HEK293 (cell line): ENCODE data around the gene KCNMA1.

Experiments
- CTCF ChIA-PET: fragments of 350-600 bp; formaldehyde crosslinking; extraction: SDS; loops from one replicate; lab custom pipeline; 2021; ENCODE audit warnings: antibody characterized with exemption; lab: Yijun Ruan, JAX
- POLR2A ChIA-PET: fragments of 300-600 bp; formaldehyde crosslinking; extraction: SDS; loops from one replicate; lab custom pipeline; 2020; ENCODE audit warnings: antibody characterized with exemption, inconsistent platforms; lab: Yijun Ruan, JAX
- H3K27ac ChIP-seq: fragments of 200-500 bp; sonication (Bioruptor generic); 2 replicates; pipeline ENCODE4 v1.5.1; 2014; ENCODE audit warnings: low read depth, low read length, control low read depth, inconsistent platforms; ENCODE audit errors: extremely low read depth
- H3K36me3 ChIP-seq, 2 experiments: fragments of 200-500 bp in 1 of 2; sonication (Bioruptor generic) in 1 of 2; 1 replicate in 1 of 2; 2 replicates in 1 of 2; pipeline ENCODE4 v1.5.1; 2014 to 2017; ENCODE audit warnings: inconsistent platforms in 2 of 2, low read length in 2 of 2; ENCODE audit not compliant: control insufficient read depth in 2 of 2, insufficient read depth in 1 of 2
- H3K4me1 ChIP-seq: fragments of 200-500 bp; sonication (Bioruptor generic); 2 replicates; pipeline ENCODE4 v1.5.1; 2014; ENCODE audit warnings: mild to moderate bottlenecking, low read length, inconsistent platforms; ENCODE audit not compliant: control insufficient read depth, insufficient read depth
- H3K4me3 ChIP-seq: 2 replicates; pipeline ENCODE4 v1.5.1; 2011; ENCODE audit warnings: low read depth, mild to moderate bottlenecking, control low read depth, low read length, moderate library complexity
- H3K9me3 ChIP-seq: fragments of 200-500 bp; sonication (Bioruptor generic); 2 replicates; pipeline ENCODE4 v1.5.1; 2014; ENCODE audit warnings: low read depth, low read length, inconsistent platforms; ENCODE audit not compliant: control insufficient read depth, insufficient read depth
- SP3 ChIP-seq: fragments of 450-650 bp; formaldehyde crosslinking; IDR thresholded peaks from 2 replicates; pipeline ENCODE4 v1.5.1; 2016; ENCODE audit warnings: missing biosample characterization, missing genetic modification characterization
- ZBTB1 ChIP-seq: fragments of 450-650 bp; formaldehyde crosslinking; IDR thresholded peaks from 2 replicates; pipeline ENCODE4 v1.5.1; 2016; ENCODE audit warnings: missing biosample characterization, missing genetic modification characterization
- ZBTB20 ChIP-seq: fragments of 450-650 bp; formaldehyde crosslinking; IDR thresholded peaks from 2 replicates; pipeline ENCODE4 v1.5.1; 2016; ENCODE audit warnings: missing biosample characterization, missing genetic modification characterization
- ZBTB48 ChIP-seq: fragments of 450-650 bp; formaldehyde crosslinking; IDR thresholded peaks from 2 replicates; pipeline ENCODE4 v1.5.1; 2016; ENCODE audit warnings: missing biosample characterization, missing genetic modification characterization
- ZFP3 ChIP-seq: fragments of 450-650 bp; formaldehyde crosslinking; IDR thresholded peaks from 2 replicates; pipeline ENCODE4 v1.5.1; 2016; ENCODE audit warnings: low read depth, missing biosample characterization, missing genetic modification characterization
- ZNF133 ChIP-seq: fragments of 450-650 bp; formaldehyde crosslinking; IDR thresholded peaks from 2 replicates; pipeline ENCODE4 v1.5.1; 2016; ENCODE audit warnings: missing biosample characterization, missing genetic modification characterization
- ZNF146 ChIP-seq: fragments of 450-650 bp; formaldehyde crosslinking; IDR thresholded peaks from 2 replicates; pipeline ENCODE4 v1.5.1; 2016; ENCODE audit warnings: missing biosample characterization, missing genetic modification characterization
- ZNF175 ChIP-seq: fragments of 450-650 bp; formaldehyde crosslinking; IDR thresholded peaks from 2 replicates; pipeline ENCODE4 v1.5.1; 2016; ENCODE audit warnings: missing biosample characterization, missing genetic modification characterization
- ZNF24 ChIP-seq: fragments of 450-650 bp; formaldehyde crosslinking; IDR thresholded peaks from 2 replicates; pipeline ENCODE4 v1.5.1; 2016; ENCODE audit warnings: missing biosample characterization, missing genetic modification characterization
- ZNF292 ChIP-seq: fragments of 450-650 bp; formaldehyde crosslinking; IDR thresholded peaks from 2 replicates; pipeline ENCODE4 v1.5.1; 2016; ENCODE audit warnings: low read depth, missing biosample characterization, missing genetic modification characterization, borderline replicate concordance
- ZNF354C ChIP-seq: fragments of 450-650 bp; formaldehyde crosslinking; IDR thresholded peaks from 2 replicates; pipeline ENCODE4 v1.5.1; 2016; ENCODE audit warnings: missing biosample characterization, missing genetic modification characterization, low read depth, borderline replicate concordance
- ZNF391 ChIP-seq: fragments of 450-650 bp; formaldehyde crosslinking; IDR thresholded peaks from 2 replicates; pipeline ENCODE4 v1.5.1; 2016; ENCODE audit warnings: low read depth, missing biosample characterization, missing genetic modification characterization, borderline replicate concordance
- ZNF416 ChIP-seq: fragments of 450-650 bp; formaldehyde crosslinking; IDR thresholded peaks from 2 replicates; pipeline ENCODE4 v1.5.1; 2016; ENCODE audit warnings: missing biosample characterization, missing genetic modification characterization
- ZNF48 ChIP-seq: fragments of 450-650 bp; formaldehyde crosslinking; IDR thresholded peaks from 2 replicates; pipeline ENCODE4 v1.5.1; 2016; ENCODE audit warnings: missing biosample characterization, missing genetic modification characterization
- ZNF548 ChIP-seq: fragments of 450-650 bp; formaldehyde crosslinking; IDR thresholded peaks from 2 replicates; pipeline ENCODE4 v1.5.1; 2016; ENCODE audit warnings: missing biosample characterization, missing genetic modification characterization
- ZNF549 ChIP-seq: fragments of 450-650 bp; IDR thresholded peaks from 2 replicates; pipeline ENCODE4 v1.5.1; 2018; ENCODE audit warnings: missing biosample characterization, missing genetic modification characterization, mild to moderate bottlenecking, inconsistent platforms, moderate library complexity
- ZNF560 ChIP-seq: fragments of 450-650 bp; formaldehyde crosslinking; IDR thresholded peaks from 2 replicates; pipeline ENCODE4 v1.5.1; 2017; ENCODE audit warnings: missing biosample characterization, missing genetic modification characterization, borderline replicate concordance
- ZNF596 ChIP-seq: fragments of 450-650 bp; IDR thresholded peaks from 2 replicates; pipeline ENCODE4 v1.5.0; 2018; ENCODE audit warnings: missing biosample characterization, mild to moderate bottlenecking, missing genetic modification characterization, moderate library complexity
- ZNF785 ChIP-seq: fragments of 450-650 bp; formaldehyde crosslinking; IDR thresholded peaks from 2 replicates; pipeline ENCODE4 v1.5.1; 2016; ENCODE audit warnings: missing biosample characterization, missing genetic modification characterization
- ZNF830 ChIP-seq: fragments of 450-650 bp; IDR thresholded peaks from 2 replicates; pipeline ENCODE4 v1.5.0; 2018; ENCODE audit warnings: missing biosample characterization, missing genetic modification characterization, low read depth, mild to moderate bottlenecking, moderate library complexity
- TF ChIP-seq, protein P1 (sequence below): fragments of 450-650 bp; IDR thresholded peaks from 2 replicates; pipeline ENCODE4 v1.5.1; 2018; ENCODE audit warnings: missing biosample characterization, missing genetic modification characterization
- TF ChIP-seq, protein P2 (sequence below): fragments of 450-650 bp; formaldehyde crosslinking; IDR thresholded peaks from 2 replicates; pipeline ENCODE4 v1.5.1; 2016; ENCODE audit warnings: missing biosample characterization, missing genetic modification characterization
- TF ChIP-seq, protein P3 (sequence below): fragments of 450-650 bp; formaldehyde crosslinking; IDR thresholded peaks from 2 replicates; pipeline ENCODE4 v1.5.1; 2017; ENCODE audit warnings: missing biosample characterization, missing genetic modification characterization
- TF ChIP-seq, protein P4 (sequence below): fragments of 450-650 bp; formaldehyde crosslinking; IDR thresholded peaks from 2 replicates; pipeline ENCODE4 v1.5.1; 2016; ENCODE audit warnings: missing biosample characterization, missing genetic modification characterization
- TF ChIP-seq, protein P5 (sequence below): fragments of 450-650 bp; formaldehyde crosslinking; IDR thresholded peaks from 2 replicates; pipeline ENCODE4 v1.5.1; 2016; ENCODE audit warnings: missing biosample characterization, missing genetic modification characterization

KCNMA1 gene

DNA sequence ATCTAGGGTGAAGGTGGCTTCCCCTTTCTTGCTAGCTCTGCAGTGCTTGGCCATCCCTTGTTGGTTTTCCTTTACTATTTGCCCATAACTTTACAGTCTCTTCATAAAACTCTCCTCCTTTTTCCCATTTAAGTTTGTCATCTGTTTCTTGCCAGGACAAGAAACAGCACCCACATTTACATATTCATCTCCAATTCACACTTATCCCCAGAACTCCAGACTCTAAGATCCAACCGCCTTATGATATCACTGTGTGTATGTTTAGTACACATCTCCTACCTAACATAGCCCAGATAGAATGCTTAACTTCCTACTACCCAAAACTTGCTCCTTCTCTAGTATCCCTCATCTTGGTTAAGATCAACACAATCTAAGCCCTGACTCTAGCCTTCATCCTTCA, 622.2 kb downstream of the KCNMA1 start (continued):
- TF ChIP-seq, protein P1, sequence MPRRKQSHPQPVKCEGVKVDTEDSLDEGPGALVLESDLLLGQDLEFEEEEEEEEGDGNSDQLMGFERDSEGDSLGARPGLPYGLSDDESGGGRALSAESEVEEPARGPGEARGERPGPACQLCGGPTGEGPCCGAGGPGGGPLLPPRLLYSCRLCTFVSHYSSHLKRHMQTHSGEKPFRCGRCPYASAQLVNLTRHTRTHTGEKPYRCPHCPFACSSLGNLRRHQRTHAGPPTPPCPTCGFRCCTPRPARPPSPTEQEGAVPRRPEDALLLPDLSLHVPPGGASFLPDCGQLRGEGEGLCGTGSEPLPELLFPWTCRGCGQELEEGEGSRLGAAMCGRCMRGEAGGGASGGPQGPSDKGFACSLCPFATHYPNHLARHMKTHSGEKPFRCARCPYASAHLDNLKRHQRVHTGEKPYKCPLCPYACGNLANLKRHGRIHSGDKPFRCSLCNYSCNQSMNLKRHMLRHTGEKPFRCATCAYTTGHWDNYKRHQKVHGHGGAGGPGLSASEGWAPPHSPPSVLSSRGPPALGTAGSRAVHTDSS (tag by site-specific recombination) = no peak
- TF ChIP-seq, protein P2, sequence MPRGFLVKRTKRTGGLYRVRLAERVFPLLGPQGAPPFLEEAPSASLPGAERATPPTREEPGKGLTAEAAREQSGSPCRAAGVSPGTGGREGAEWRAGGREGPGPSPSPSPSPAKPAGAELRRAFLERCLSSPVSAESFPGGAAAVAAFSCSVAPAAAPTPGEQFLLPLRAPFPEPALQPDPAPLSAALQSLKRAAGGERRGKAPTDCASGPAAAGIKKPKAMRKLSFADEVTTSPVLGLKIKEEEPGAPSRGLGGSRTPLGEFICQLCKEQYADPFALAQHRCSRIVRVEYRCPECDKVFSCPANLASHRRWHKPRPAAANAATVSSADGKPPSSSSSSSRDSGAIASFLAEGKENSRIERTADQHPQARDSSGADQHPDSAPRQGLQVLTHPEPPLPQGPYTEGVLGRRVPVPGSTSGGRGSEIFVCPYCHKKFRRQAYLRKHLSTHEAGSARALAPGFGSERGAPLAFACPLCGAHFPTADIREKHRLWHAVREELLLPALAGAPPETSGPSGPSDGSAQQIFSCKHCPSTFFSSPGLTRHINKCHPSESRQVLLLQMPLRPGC (tag by site-specific recombination) = no peak
- TF ChIP-seq ZNF560 (no peak), ZNF549 (tag by site-specific recombination) (no peak), ZNF416 (tag by site-specific recombination) (no peak), ZNF596 (tag by site-specific recombination) (no peak), ZNF354C (tag by site-specific recombination) (no peak)
- TF ChIP-seq, protein P3, sequence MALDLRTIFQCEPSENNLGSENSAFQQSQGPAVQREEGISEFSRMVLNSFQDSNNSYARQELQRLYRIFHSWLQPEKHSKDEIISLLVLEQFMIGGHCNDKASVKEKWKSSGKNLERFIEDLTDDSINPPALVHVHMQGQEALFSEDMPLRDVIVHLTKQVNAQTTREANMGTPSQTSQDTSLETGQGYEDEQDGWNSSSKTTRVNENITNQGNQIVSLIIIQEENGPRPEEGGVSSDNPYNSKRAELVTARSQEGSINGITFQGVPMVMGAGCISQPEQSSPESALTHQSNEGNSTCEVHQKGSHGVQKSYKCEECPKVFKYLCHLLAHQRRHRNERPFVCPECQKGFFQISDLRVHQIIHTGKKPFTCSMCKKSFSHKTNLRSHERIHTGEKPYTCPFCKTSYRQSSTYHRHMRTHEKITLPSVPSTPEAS (tag by site-specific recombination) = no peak

DNA sequence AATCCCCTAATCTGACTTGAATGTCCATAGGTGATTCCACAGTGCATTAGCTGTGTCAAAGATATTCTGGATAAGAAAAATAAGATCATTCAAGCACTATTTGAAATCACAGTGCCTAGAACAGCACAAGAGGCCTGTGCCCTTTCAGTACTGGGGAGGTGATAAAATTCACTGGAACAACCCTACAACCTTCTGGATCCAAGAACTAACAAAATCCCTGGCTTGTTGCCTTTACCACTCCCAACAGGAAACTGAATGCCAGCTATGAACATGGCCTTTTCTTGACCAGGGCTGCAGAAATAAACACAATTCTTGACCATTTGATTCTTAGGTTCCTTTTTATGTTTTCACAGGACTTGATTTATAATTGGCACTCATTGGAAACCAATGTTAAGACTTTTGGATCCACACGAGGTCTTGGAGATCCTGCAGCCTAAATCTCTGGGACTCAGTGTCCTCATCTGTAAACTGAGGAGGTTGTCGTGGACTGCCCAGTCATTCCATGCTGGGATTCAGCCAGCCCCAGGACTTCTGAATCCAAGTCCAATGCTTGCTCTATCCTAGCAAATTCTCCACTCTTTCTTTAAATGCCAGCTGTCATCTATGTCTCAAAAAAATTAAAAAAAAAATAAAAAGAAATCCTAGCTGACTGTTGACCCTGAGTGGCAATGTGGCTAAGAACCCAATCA, 624.7 kb downstream of the KCNMA1 start:
- Histone ChIP-seq H3K27ac (no peak overlapping the region), H3K36me3 (no peaks in the 10 kb centered on the region), H3K9me3 (no peaks in the 10 kb centered on the region), H3K4me1 (no peaks in the 10 kb centered on the region), H3K4me3 (no peak overlapping the region)
- TF ChIP-seq ZNF24 (tag by site-specific recombination) (no peak), ZBTB1 (tag by site-specific recombination) (no peak), ZNF146 (tag by site-specific recombination) (no peak), ZNF292 (tag by site-specific recombination) (no peak), ZNF133 (no peak), ZNF830 (tag by site-specific recombination) (no peak), ZNF785 (no peak), ZNF548 (tag by site-specific recombination) (no peak), ZNF48 (tag by site-specific recombination) (no peak), ZBTB20 (tag by site-specific recombination) (no peak), SP3 (no peak), ZNF391 (tag by site-specific recombination) (no peak), ZNF175 (tag by site-specific recombination) (no peak), ZBTB48 (tag by site-specific recombination) (no peak), ZFP3 (tag by site-specific recombination) (no peak)
- TF ChIP-seq, protein P4, sequence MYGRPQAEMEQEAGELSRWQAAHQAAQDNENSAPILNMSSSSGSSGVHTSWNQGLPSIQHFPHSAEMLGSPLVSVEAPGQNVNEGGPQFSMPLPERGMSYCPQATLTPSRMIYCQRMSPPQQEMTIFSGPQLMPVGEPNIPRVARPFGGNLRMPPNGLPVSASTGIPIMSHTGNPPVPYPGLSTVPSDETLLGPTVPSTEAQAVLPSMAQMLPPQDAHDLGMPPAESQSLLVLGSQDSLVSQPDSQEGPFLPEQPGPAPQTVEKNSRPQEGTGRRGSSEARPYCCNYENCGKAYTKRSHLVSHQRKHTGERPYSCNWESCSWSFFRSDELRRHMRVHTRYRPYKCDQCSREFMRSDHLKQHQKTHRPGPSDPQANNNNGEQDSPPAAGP (tag by site-specific recombination) = no peak
- TF ChIP-seq, protein P5, sequence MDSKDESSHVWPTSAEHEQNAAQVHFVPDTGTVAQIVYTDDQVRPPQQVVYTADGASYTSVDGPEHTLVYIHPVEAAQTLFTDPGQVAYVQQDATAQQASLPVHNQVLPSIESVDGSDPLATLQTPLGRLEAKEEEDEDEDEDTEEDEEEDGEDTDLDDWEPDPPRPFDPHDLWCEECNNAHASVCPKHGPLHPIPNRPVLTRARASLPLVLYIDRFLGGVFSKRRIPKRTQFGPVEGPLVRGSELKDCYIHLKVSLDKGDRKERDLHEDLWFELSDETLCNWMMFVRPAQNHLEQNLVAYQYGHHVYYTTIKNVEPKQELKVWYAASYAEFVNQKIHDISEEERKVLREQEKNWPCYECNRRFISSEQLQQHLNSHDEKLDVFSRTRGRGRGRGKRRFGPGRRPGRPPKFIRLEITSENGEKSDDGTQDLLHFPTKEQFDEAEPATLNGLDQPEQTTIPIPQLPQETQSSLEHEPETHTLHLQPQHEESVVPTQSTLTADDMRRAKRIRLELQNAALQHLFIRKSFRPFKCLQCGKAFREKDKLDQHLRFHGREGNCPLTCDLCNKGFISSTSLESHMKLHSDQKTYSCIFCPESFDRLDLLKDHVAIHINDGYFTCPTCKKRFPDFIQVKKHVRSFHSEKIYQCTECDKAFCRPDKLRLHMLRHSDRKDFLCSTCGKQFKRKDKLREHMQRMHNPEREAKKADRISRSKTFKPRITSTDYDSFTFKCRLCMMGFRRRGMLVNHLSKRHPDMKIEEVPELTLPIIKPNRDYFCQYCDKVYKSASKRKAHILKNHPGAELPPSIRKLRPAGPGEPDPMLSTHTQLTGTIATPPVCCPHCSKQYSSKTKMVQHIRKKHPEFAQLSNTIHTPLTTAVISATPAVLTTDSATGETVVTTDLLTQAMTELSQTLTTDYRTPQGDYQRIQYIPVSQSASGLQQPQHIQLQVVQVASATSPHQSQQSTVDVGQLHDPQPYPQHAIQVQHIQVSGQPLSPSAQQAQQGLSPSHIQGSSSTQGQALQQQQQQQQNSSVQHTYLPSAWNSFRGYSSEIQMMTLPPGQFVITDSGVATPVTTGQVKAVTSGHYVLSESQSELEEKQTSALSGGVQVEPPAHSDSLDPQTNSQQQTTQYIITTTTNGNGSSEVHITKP (tag by site-specific recombination) = no peak
- CTCF ChIA-PET = interaction anchor here (1.1 to 1.5 kb wide), 2 partner anchors 8 to 25 kb away, joined by 3 to 6 read pairs; no protein-coding TSS in a partner anchor
- POLR2A ChIA-PET = no interaction called here
